ENCODE results near the gene PRMT1. TPM values are rescaled to one million over a fixed set of nuclear protein-coding genes. Genes with fewer than 3 reads are reported as not detected.

The PRMT1 gene
- total RNA-seq, 6 experiments from 2014 or later: 25.3 to 63.2 (median 39.9) TPM

DNA sequence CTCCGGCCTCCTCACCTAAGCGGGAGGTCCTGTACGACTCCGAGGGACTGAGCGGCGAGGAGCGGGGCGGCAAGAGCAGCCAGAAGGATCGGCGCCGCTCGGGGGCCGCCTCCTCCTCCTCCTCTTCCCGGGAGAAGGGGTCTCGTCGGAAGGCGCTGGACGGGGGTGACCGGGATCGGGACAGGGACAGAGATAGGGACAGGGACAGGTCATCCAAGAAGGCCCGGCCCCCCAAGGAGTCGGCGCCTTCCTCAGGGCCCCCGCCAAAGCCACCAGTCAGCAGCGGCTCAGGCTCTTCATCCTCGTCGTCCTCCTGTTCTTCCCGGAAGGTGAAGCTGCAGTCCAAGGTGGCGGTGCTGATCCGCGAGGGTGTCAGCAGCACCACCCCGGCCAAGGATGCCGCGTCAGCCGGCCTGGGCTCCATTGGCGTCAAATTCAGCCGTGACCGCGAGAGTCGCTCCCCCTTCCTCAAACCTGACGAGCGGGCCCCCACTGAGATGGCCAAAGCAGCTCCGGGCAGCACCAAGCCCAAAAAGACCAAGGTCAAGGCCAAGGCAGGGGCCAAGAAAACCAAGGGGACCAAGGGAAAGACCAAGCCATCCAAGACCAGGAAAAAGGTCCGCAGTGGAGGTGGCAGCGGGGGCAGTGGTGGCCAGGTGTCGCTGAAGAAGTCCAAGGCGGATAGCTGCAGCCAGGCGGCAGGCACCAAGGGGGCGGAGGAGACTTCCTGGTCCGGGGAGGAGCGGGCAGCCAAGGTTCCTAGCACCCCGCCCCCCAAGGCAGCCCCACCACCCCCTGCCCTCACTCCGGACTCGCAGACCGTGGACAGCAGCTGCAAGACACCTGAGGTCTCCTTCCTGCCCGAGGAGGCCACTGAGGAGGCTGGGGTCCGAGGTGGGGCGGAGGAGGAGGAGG is 24.3 kb upstream of the PRMT1 start:
- no peak overlapping the region for H3K4me3 ChIP-seq
- no peaks in the 10 kb centered on the region for H3K9me3 ChIP-seq
- peaks cover 0 to 69% (median 21%) of the 10 kb centered on the region in 4 donors for H3K36me3 ChIP-seq
- ATAC-seq: no peak
- intact Hi-C loops (cut with DNase I): no loop called here
- no peak for DNase-seq
- no peaks in the 10 kb centered on the region for H3K27me3 ChIP-seq
- no peak for TF ChIP-seq POLR2A (IDR thresholded peaks at IDR 0.05)
- TF ChIP-seq, protein P1, sequence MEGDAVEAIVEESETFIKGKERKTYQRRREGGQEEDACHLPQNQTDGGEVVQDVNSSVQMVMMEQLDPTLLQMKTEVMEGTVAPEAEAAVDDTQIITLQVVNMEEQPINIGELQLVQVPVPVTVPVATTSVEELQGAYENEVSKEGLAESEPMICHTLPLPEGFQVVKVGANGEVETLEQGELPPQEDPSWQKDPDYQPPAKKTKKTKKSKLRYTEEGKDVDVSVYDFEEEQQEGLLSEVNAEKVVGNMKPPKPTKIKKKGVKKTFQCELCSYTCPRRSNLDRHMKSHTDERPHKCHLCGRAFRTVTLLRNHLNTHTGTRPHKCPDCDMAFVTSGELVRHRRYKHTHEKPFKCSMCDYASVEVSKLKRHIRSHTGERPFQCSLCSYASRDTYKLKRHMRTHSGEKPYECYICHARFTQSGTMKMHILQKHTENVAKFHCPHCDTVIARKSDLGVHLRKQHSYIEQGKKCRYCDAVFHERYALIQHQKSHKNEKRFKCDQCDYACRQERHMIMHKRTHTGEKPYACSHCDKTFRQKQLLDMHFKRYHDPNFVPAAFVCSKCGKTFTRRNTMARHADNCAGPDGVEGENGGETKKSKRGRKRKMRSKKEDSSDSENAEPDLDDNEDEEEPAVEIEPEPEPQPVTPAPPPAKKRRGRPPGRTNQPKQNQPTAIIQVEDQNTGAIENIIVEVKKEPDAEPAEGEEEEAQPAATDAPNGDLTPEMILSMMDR (IDR thresholded peaks at IDR 0.05): no peak
- 98% methylated on average over 11 of the region's 58 CpGs for WGBS (ENCODE audit: insufficient coverage, low coverage, low lambda C conversion rate, missing lambda C conversion rate)
- no peak overlapping the region for H3K27ac ChIP-seq
- no peaks in the 10 kb centered on the region for H3K4me1 ChIP-seq

DNA sequence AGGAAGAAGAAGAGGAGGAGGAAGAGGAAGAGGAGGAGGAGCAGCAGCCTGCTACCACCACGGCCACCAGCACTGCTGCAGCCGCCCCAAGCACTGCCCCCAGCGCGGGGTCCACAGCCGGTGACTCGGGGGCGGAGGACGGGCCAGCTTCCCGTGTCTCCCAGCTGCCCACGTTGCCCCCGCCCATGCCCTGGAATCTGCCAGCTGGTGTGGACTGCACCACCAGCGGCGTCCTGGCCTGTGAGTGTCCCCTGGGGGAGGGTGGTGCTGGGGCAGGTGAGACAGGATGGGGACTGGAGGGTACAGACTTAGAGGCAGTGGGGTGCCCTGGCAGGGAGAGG is 23.6 kb upstream of the PRMT1 start:
- Histone ChIP-seq H3K9me3 (no peaks in the 10 kb centered on the region), H3K4me3 (no peak overlapping the region), H3K4me1 (no peaks in the 10 kb centered on the region), H3K27ac (no peak overlapping the region), H3K27me3 (no peaks in the 10 kb centered on the region), H3K36me3 (peaks cover 0 to 74% (median 22%) of the 10 kb centered on the region in 4 donors)
- ATAC-seq (no peak), DNase-seq (no peak)
- TF ChIP-seq, protein P1 (IDR thresholded peaks at IDR 0.05): no peak
- TF ChIP-seq POLR2A (IDR thresholded peaks at IDR 0.05): no peak
- WGBS (ENCODE audit: insufficient coverage, low coverage, low lambda C conversion rate, missing lambda C conversion rate): no CpG with 5 or more reads among the region's 13 CpGs
- intact Hi-C loops (cut with DNase I): no loop called here

DNA sequence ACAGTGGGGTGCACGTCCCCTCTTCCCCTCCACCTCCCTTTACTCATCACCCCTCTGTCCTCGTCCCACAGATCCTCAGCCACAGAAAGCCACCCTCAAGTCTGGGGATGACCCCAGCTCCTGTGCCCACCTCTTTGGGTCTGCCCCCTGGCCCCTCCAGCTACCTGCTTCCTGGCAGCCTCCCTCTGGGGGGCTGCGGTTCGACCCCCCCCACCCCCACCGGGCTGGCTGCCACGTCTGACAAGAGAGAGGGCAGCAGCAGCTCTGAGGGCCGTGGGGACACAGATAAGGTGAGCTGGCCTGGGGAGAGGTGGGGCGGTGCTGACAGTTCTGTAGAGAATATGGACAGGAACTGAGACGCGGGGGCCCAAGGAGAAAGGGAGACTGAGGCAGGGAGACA is 22.5 kb upstream of the PRMT1 start:
- Histone ChIP-seq H3K36me3 (peaks cover 0 to 75% (median 19%) of the 10 kb centered on the region in 4 donors), H3K4me1 (no peaks in the 10 kb centered on the region), H3K4me3 (no peak overlapping the region), H3K27ac (no peak overlapping the region), H3K27me3 (no peaks in the 10 kb centered on the region), H3K9me3 (no peaks in the 10 kb centered on the region)
- TF ChIP-seq POLR2A (IDR thresholded peaks at IDR 0.05): no peak
- TF ChIP-seq, protein P1 (IDR thresholded peaks at IDR 0.05): no peak
- ATAC-seq (no peak), DNase-seq (no peak)
- intact Hi-C loops (cut with DNase I): no loop called here
- 75% methylated on average over 6 of the region's 10 CpGs for WGBS (ENCODE audit: insufficient coverage, low coverage, low lambda C conversion rate, missing lambda C conversion rate)

DNA sequence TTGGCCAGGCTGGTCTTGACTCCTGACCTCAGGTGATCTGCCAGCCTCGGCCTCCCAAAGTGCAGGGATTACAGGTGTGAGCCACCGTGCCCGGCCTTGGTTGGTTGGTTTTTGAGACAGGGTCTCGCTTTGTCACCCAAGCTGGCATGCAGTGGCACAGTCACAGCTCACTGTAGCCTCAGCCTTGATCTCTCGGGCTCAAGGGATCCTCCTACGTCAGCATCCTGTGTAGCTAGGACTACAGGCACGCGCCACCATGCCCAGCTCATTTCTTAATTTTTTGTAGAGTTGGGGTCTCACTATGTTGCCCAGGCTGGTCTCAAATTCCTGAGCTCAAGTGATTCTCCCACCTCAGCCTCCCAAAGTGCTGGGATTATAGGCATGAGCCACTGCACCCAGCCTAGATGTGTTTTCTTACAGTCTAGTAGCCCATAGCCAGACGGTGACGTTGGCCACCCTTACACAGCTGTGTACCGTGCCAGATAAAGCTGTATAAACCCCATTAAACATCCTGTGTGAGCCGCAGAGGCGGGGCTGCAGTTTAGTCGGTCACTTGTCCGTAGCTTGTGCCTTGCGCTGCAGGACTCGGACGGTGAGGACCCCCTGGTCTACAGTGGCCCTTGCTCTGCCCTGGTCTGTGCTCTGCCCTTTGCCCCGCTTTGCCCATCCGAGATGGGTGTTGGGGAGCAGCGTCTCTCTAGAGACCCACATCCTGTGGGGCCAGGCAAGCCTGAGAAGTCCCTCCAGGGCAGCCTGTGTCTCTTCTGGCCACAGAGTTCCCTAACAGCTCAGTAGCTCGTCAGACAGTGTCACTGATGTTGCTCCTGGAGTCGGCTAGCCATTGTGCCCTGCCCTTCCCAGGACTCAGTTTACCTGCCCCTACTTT is 21.3 kb upstream of the PRMT1 start:
- no peaks in the 10 kb centered on the region for H3K4me1 ChIP-seq
- no peaks in the 10 kb centered on the region for H3K9me3 ChIP-seq
- 92% methylated on average over 8 of the region's 23 CpGs for WGBS (ENCODE audit: insufficient coverage, low coverage, low lambda C conversion rate, missing lambda C conversion rate)
- H3K4me3 ChIP-seq: no peak overlapping the region
- H3K36me3 ChIP-seq: peaks cover 0 to 72% (median 19%) of the 10 kb centered on the region in 4 donors
- H3K27ac ChIP-seq: no peak overlapping the region
- TF ChIP-seq POLR2A (IDR thresholded peaks at IDR 0.05): no peak
- TF ChIP-seq, protein P1 (IDR thresholded peaks at IDR 0.05): no peak
- DNase-seq (no peak), ATAC-seq (no peak)
- intact Hi-C loops (cut with DNase I): no loop called here
- H3K27me3 ChIP-seq: no peaks in the 10 kb centered on the region

Data from right lobe of liver (tissue), 6 donors.